Measurements from ENCODE around the gene RBM42.
"Not testable (repeated sequence)": the region's sequence is repeated elsewhere in the genome, so short reads cannot be mapped to it uniquely, and the experiment has no call there.

Gene RBM42

DNA sequence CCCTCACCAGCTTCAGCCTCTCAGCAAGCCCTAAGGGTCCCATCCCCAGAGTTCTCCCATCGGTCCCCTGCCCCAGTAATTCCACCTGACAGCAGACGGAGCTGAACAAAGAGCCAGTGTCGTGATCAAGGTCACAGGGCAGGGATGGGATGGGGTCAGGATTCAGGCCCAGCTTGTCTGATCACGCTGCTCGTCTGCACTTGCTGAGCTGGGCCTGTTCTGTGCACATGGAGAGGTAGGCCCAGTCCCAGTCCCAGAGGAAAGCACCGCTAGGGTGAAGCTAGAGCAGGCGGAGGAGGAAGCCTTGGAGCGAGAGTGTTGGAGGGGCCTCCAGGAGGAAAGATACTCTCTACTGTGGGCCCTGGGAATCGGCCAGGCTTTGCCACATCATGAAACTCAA is 7.1 kb upstream of the RBM42 start:
- DNase-seq, result no peak

DNA sequence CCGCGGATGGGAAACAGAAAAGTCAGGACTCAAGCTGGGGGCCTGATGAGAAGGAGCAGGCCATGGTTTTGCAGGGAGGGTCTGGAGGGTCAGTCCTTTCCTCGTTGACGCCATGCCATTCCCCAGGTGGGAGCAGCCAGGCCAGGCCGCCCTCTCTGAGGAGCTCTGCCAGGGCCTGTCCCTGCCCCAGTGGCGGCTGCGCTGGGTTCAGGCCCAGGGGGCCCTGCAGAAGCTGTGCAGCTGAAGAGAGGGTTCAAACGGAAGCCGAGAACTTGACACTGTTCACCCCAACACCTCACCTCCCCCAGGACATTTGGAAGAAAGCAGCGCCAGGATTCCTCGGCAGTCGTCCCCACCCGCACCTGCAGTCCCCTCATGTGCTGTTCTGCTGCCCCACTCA is 6.1 kb upstream of the RBM42 start:
- no peak for DNase-seq

- DNase-seq, result no peak
Measured at GRCh38 chr19:35623327-35624010, 5.4 kb upstream of the RBM42 start.

GRCh38 chr19:35628264-35628564 is 622 bp upstream of the RBM42 start:
- DNase-seq, result no peak

DNA sequence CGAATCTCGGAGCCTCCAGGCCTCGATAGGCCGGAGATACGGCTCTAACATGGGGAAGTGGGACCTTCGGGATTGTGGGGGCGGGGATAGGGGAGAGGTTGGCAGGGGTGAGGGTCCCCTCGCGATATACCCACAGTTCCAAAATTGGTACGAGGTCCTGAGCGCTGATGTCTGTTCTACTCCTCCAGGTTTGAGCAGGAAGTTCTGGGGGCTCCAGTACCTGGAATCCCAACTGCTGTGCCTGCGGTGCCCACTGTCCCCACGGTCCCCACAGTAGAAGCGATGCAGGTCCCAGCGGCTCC is 447 bp downstream of the RBM42 start:
- no peak for DNase-seq

DNA sequence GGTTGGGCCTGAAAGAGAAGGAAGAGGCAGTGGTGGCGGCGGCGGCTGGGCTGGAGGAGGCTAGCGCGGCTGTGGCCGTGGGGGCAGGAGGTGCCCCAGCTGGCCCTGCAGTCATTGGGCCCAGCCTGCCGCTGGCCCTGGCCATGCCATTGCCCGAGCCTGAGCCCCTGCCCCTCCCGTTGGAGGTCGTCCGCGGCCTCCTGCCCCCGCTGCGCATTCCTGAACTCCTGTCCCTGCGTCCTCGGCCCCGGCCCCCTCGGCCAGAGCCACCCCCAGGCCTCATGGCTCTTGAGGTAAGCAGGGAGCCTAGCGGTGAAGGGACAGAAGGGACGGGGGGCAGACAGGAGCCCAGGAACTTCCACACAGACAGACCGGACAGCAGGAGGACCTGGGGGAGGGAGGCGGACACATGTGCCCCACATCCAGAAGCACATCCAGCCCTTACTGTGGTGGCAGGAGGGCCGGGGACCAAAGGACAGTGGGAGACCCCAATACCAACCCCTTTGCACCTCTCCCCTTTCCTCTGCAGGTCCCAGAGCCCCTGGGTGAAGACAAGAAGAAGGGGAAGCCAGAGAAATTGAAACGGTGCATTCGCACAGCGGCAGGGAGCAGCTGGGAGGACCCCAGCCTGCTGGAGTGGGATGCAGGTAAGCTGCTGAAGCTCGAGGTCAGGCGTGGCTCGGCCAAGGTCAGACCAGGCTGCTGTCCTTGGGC is 5.0 kb downstream of the RBM42 start:
- DNase-seq, result no peak

- DNase-seq, result no peak
Measured at GRCh38 chr19:35636651-35637050, 7.8 kb downstream of the RBM42 start.

DNA sequence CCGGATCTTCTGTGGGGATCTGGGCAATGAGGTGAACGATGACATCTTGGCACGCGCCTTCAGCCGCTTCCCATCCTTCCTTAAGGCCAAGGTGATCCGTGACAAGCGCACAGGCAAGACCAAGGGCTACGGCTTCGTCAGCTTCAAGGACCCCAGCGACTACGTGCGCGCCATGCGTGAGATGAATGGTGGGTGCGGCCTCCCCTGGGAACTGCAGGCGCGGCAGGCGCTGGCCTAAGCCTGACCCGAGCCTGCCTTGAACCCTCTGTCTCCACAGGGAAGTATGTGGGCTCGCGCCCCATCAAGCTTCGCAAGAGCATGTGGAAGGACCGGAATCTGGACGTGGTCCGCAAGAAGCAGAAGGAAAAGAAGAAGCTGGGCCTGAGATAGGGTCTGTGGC is 8.3 kb downstream of the RBM42 start:
- DNase-seq, result no peak

GRCh38 chr19:35639321-35639639 is 10.4 kb downstream of the RBM42 start:
- DNase-seq, result no peak

GRCh38 chr19:35639863-35640262 is 11.0 kb downstream of the RBM42 start:
- no peak for DNase-seq

- DNase-seq, result no peak
Measured at GRCh38 chr19:35641515-35642151, 12.8 kb downstream of the RBM42 start, which contains the start of gene ETV2. ETV2 (plus strand) TSS chr19:35641745; CDS start chr19:35642461, 716 bp downstream.

DNA sequence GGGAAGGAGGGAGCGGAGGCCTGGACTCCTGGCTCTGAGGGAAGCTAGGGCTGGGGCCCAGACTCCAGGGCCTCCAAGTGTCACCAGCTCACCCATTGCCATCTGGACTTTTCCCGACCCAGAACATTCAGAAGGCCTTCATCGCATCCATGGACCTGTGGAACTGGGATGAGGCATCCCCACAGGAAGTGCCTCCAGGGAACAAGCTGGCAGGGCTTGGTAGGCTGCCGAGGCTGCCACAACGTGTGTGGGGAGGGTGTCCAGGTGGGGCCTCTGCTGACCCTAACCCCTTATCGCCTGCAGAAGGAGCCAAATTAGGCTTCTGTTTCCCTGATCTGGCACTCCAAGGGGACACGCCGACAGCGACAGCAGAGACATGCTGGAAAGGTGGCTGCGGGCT is 13.5 kb downstream of the RBM42 start:
- no peak for DNase-seq

DNA sequence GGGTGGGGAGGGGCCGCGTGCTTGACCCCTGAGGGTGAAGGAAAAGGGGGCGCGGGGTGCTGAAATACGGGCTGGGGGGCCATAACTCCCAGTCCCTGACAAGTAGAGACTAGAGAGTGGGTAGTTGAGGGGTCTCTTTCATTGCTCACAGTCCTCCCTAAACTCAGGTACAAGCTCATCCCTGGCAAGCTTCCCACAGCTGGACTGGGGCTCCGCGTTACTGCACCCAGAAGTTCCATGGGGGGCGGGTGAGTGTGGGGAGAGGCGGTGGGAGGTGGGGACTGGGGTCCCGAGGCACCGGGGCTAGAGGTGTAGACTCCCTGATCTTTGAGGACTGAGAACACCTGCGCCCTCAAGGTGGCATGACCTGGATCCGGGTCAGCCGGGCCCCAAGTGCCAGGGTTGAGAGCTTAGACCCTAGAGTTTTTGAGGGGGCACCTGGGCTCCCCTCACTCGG is 14.0 kb downstream of the RBM42 start:
- DNase-seq, result no peak

- DNase-seq, result peak; percentile 44
Measured at GRCh38 chr19:35643255-35644205, 14.7 kb downstream of the RBM42 start.

DNA sequence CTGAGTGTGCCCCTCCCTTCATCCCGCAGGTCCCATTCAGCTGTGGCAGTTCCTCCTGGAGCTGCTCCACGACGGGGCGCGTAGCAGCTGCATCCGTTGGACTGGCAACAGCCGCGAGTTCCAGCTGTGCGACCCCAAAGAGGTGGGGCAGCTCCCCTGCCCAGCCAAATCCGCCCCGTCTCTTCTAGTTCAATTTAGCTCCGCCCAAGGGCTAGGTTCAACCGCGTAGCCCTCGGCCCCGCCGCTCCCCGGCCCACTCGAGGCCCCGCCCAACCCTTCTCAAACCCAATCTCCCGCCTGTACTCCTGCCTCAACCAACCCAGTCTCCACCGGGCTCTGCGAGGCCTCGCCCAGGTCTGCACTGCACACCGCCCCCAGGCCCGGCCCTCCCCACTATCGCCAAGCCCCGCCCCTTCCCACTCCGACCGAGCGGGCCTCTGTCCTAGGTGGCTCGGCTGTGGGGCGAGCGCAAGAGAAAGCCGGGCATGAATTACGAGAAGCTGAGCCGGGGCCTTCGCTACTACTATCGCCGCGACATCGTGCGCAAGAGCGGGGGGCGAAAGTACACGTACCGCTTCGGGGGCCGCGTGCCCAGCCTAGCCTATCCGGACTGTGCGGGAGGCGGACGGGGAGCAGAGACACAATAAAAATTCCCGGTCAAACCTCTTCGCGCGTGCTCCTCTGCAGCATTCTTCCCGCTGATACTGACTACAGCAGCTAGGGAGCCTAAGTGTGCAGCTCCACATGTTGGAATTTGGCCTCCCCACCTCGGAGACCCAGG is 15.6 kb downstream of the RBM42 start:
- peak; percentile 53 for DNase-seq

GRCh38 chr19:35644987-35645679 is 16.3 kb downstream of the RBM42 start:
- no peak for DNase-seq

GRCh38 chr19:35645680-35646511 is 17.1 kb downstream of the RBM42 start:
- DNase-seq, result no peak

GRCh38 chr19:35648017-35648961 is 19.5 kb downstream of the RBM42 start, which contains the start of gene COX6B1:
COX6B1 (plus strand) TSS chr19:35648323; CDS start chr19:35651244, 2,921 bp downstream.
- DNase-seq, result peak; percentile 83

- no peak for DNase-seq
Measured at GRCh38 chr19:35650581-35650980, 21.7 kb downstream of the RBM42 start.

DNA sequence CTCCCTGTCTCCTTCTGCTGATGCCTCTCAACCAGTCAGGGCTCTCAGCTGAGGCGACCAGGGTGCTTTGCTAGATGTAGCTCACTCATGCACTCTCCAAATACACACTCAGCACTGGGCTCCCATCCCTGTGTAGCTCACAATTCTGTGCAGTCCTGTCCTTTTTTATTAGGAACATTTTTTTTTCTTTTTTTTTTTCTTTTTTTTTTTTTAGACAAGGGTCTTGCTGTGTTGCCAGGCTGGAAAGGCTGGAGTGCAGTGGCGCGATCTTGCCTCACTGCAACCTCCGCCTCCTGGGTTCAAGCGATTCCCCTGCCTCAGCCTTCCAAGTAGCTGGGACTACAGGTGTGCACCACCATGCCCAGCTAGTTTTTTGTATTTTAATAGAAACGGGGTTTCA is 26.0 kb downstream of the RBM42 start:
- not testable (repeated sequence) for DNase-seq

Measured in GOT3 (cell line).